SK-N-MC (cell line): Measurements from ENCODE around the gene DAB2IP.

Experiments
- EZH2 ChIP-seq: fragments of 200-600 bp; sonication (generic); IDR thresholded peaks from one replicate; pipeline ENCODE4 v1.6.1; 2017; ENCODE audit warnings: antibody characterized with exemption
- POLR2AphosphoS5 ChIP-seq: IDR thresholded peaks from 2 replicates; pipeline ENCODE4 v1.6.1; 2012; ENCODE audit warnings: mild to moderate bottlenecking, low read depth, low read length, borderline replicate concordance

GRCh38 chr9:121810489-121810888, 159.1 kb downstream of the DAB2IP start:
- TF ChIP-seq POLR2AphosphoS5, result no peak
- TF ChIP-seq EZH2, result no peak
